Astrocyte (in vitro differentiated cells and primary cell): ENCODE data around the gene PRR7. TPM values are rescaled to one million over a fixed set of nuclear protein-coding genes. Genes with fewer than 3 reads are reported as not detected.

ENCODE experiments used
- DNase-seq: peaks from one replicate; pipeline ENCODE4 v3.0.0-alpha.2; 2010; ENCODE audit warnings: low read depth
- FAIRE-seq: peaks from 2 replicates; lab custom pipeline; 2011; peaks lifted over from hg19 to GRCh38; lab: Jason Lieb, UNC
- H2AFZ ChIP-seq: 2 replicates; pipeline ENCODE4 v1.6.0; 2012; ENCODE audit warnings: low read depth, low read length, inconsistent platforms
- H3K27ac ChIP-seq: 2 replicates; pipeline ENCODE4 v1.5.1; 2011; ENCODE audit warnings: low read depth, low read length, inconsistent platforms
- H3K27me3 ChIP-seq: 2 replicates; pipeline ENCODE4 v1.6.0; 2011; ENCODE audit warnings: low read length, inconsistent platforms; ENCODE audit not compliant: insufficient read depth
- H3K36me3 ChIP-seq: 2 replicates; pipeline ENCODE4 v1.5.1; 2011; ENCODE audit warnings: low read length, inconsistent platforms; ENCODE audit not compliant: insufficient read depth
- H3K4me1 ChIP-seq: 2 replicates; pipeline ENCODE4 v1.5.1; 2011; ENCODE audit warnings: low read length, inconsistent platforms; ENCODE audit not compliant: insufficient read depth
- H3K4me2 ChIP-seq: 2 replicates; pipeline ENCODE4 v1.6.0; 2012; ENCODE audit warnings: low read length, inconsistent platforms
- H3K4me3 ChIP-seq: 2 replicates; pipeline ENCODE4 v1.5.1; 2011; ENCODE audit warnings: low read depth, mild to moderate bottlenecking, low read length, inconsistent platforms; ENCODE audit not compliant: insufficient read depth
- H3K79me2 ChIP-seq: 2 replicates; pipeline ENCODE4 v1.6.0; 2012; ENCODE audit warnings: mild to moderate bottlenecking, low read length, inconsistent platforms; ENCODE audit not compliant: insufficient read depth
- H3K9ac ChIP-seq: 2 replicates; pipeline ENCODE4 v1.6.0; 2012; ENCODE audit warnings: mild to moderate bottlenecking, low read length, inconsistent platforms
- H3K9me3 ChIP-seq: 2 replicates; pipeline ENCODE4 v1.5.1; 2012; ENCODE audit warnings: low read depth, mild to moderate bottlenecking, low read length, inconsistent platforms; ENCODE audit not compliant: insufficient read depth
- H4K20me1 ChIP-seq: 2 replicates; pipeline ENCODE4 v1.6.0; 2012; ENCODE audit warnings: low read length, inconsistent platforms; ENCODE audit not compliant: insufficient read depth
- H3K27ac Mint-ChIP-seq: one replicate; pipeline ENCODE4 v1.8.0; 2021; ENCODE audit warnings: mild to moderate bottlenecking, mixed read lengths; ENCODE audit not compliant: unreplicated experiment
- H3K27me3 Mint-ChIP-seq: one replicate; pipeline ENCODE4 v1.8.0; 2021; ENCODE audit warnings: low read depth, mixed read lengths; ENCODE audit not compliant: unreplicated experiment
- H3K36me3 Mint-ChIP-seq: one replicate; pipeline ENCODE4 v1.8.0; 2021; ENCODE audit warnings: low read depth, mixed read lengths; ENCODE audit not compliant: unreplicated experiment
- H3K4me1 Mint-ChIP-seq: one replicate; pipeline ENCODE4 v1.8.0; 2021; ENCODE audit warnings: low read depth, mixed read lengths; ENCODE audit not compliant: unreplicated experiment
- H3K4me3 Mint-ChIP-seq: one replicate; pipeline ENCODE4 v1.8.0; 2021; ENCODE audit warnings: mild to moderate bottlenecking, moderate library complexity, mixed read lengths; ENCODE audit not compliant: unreplicated experiment
- H3K9me3 Mint-ChIP-seq: one replicate; pipeline ENCODE4 v1.8.0; 2021; ENCODE audit warnings: mild to moderate bottlenecking, mixed read lengths; ENCODE audit not compliant: unreplicated experiment
- EZH2 ChIP-seq: IDR thresholded peaks from 2 replicates; pipeline ENCODE4 v1.6.1; 2012; ENCODE audit warnings: mild to moderate bottlenecking, low read length, inconsistent platforms; ENCODE audit not compliant: insufficient read depth
- total RNA-seq: library from RNA; stranded (reverse); gene quantifications from 2 replicates; pipeline ENCODE4 v1.2.1, GENCODE V29; 2021
- TF ChIP-seq, protein P1 (sequence below): IDR thresholded peaks from 2 replicates; pipeline ENCODE4 v1.5.1; 2011; ENCODE audit warnings: low read depth, mild to moderate bottlenecking, inconsistent platforms, low read length, moderate library complexity; ENCODE audit not compliant: insufficient read depth

Gene PRR7
- total RNA-seq, 1 donor from 2014 or later: 9.9 TPM

DNA sequence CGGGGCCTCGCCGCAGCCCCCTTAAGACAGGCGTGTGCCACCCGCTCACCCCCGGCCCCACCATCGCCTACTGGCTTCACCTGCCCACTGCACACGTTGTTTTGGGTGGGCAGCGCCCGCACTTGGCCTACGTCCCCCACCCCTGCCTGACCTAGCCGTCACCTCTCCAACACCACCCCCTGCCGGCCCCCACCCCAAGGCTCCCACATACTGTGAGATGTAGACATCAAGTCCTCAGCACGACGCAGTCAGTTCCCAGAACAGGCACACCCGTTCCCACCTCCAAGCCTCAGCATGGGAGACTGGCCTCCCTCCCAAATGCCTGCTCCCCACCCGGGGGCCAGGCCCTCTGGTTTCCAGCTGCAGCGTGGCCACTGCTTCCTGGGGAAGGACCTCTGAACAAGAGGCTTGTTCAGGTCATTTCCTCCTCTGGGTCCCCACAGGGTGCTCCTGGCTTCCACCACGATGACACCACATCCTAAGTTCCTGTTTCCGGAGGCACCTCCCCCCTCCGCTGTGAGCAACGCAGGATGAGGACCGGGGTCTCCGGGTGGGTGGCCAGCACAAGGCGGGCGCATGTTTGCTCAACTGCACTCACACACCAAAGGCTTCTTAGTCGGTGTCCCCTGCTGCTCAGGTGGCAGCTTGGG is 15.5 kb downstream of the PRR7 start:
- Histone ChIP-seq H3K4me3 (no peak overlapping the region), H2AFZ (no peak overlapping the region), H3K27me3 (no peaks in the 10 kb centered on the region), H4K20me1 (peaks cover 84% of the 10 kb centered on the region), H3K9ac (no peak overlapping the region), H3K79me2 (peaks cover 49% of the 10 kb centered on the region), H3K27ac (peak overlapping the region; percentile 5), H3K9me3 (no peaks in the 10 kb centered on the region), H3K4me2 (no peak overlapping the region), H3K36me3 (peaks cover 38% of the 10 kb centered on the region), H3K4me1 (peaks cover 14% of the 10 kb centered on the region)
- Mint-ChIP-seq H3K27me3 (no peaks in the 10 kb centered on the region), H3K9me3 (no peaks in the 10 kb centered on the region), H3K27ac (no peak overlapping the region), H3K36me3 (peaks cover 24% of the 10 kb centered on the region), H3K4me1 (peaks cover 5% of the 10 kb centered on the region), H3K4me3 (no peak overlapping the region)
- DNase-seq (no peak), FAIRE-seq (no peak)
- TF ChIP-seq EZH2: no peak
- TF ChIP-seq, protein P1, sequence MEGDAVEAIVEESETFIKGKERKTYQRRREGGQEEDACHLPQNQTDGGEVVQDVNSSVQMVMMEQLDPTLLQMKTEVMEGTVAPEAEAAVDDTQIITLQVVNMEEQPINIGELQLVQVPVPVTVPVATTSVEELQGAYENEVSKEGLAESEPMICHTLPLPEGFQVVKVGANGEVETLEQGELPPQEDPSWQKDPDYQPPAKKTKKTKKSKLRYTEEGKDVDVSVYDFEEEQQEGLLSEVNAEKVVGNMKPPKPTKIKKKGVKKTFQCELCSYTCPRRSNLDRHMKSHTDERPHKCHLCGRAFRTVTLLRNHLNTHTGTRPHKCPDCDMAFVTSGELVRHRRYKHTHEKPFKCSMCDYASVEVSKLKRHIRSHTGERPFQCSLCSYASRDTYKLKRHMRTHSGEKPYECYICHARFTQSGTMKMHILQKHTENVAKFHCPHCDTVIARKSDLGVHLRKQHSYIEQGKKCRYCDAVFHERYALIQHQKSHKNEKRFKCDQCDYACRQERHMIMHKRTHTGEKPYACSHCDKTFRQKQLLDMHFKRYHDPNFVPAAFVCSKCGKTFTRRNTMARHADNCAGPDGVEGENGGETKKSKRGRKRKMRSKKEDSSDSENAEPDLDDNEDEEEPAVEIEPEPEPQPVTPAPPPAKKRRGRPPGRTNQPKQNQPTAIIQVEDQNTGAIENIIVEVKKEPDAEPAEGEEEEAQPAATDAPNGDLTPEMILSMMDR: no peak

DNA sequence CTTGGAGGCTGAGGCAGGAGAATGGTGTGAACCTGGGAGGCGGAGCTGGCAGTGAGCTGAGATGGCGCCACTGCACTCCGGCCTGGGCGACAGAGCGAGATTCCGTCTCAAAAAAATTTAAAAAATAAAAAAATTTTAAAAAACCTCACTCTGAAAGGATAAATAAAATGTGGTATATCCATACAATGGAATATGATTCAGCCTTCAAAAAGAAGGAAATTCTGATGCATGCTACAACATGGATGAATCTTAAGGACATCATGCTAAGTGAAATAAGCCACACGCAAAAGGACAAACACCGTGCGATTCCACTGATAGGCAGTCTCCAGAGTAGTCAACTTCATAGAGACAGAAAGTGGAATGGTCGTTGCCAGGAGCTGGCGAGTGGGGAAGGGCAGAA is 18.4 kb downstream of the PRR7 start:
- H4K20me1 ChIP-seq: peaks cover 85% of the 10 kb centered on the region
- TF ChIP-seq, protein P1: no peak
- no peak for TF ChIP-seq EZH2
- no peak overlapping the region for H2AFZ ChIP-seq
- Mint-ChIP-seq H3K36me3 (peaks cover 31% of the 10 kb centered on the region), H3K4me1 (peaks cover 18% of the 10 kb centered on the region), H3K27me3 (no peaks in the 10 kb centered on the region), H3K9me3 (no peaks in the 10 kb centered on the region), H3K4me3 (no peak overlapping the region), H3K27ac (no peak overlapping the region)
- H3K27me3 ChIP-seq: no peaks in the 10 kb centered on the region
- H3K9ac ChIP-seq: no peak overlapping the region
- H3K79me2 ChIP-seq: peaks cover 70% of the 10 kb centered on the region
- no peak overlapping the region for H3K4me3 ChIP-seq
- DNase-seq (no peak), FAIRE-seq (no peak)
- H3K27ac ChIP-seq: no peak overlapping the region
- no peak overlapping the region for H3K4me2 ChIP-seq
- peaks cover 25% of the 10 kb centered on the region for H3K4me1 ChIP-seq
- no peaks in the 10 kb centered on the region for H3K9me3 ChIP-seq
- H3K36me3 ChIP-seq: peaks cover 41% of the 10 kb centered on the region

GRCh38 chr5:177466861-177467260 is 20.2 kb downstream of the PRR7 start:
- no peak overlapping the region for H3K27ac ChIP-seq
- Mint-ChIP-seq H3K9me3 (no peaks in the 10 kb centered on the region), H3K27me3 (no peaks in the 10 kb centered on the region), H3K4me1 (peaks cover 35% of the 10 kb centered on the region), H3K36me3 (peaks cover 33% of the 10 kb centered on the region), H3K4me3 (no peak overlapping the region), H3K27ac (no peak overlapping the region)
- peaks cover 44% of the 10 kb centered on the region for H3K4me1 ChIP-seq
- no peak overlapping the region for H2AFZ ChIP-seq
- peaks cover 82% of the 10 kb centered on the region for H3K79me2 ChIP-seq
- no peak overlapping the region for H3K4me2 ChIP-seq
- H3K4me3 ChIP-seq: no peak overlapping the region
- no peak overlapping the region for H3K9ac ChIP-seq
- TF ChIP-seq, protein P1: no peak
- no peak for TF ChIP-seq EZH2
- no peaks in the 10 kb centered on the region for H3K27me3 ChIP-seq
- no peaks in the 10 kb centered on the region for H3K9me3 ChIP-seq
- DNase-seq (no peak), FAIRE-seq (no peak)
- H3K36me3 ChIP-seq: peaks cover 41% of the 10 kb centered on the region
- H4K20me1 ChIP-seq: peaks cover 88% of the 10 kb centered on the region
